Muscle layer of duodenum (tissue), 2 donors: Measurements from ENCODE around the gene RMP24.
"Not testable (repeated sequence)": the region's sequence is repeated elsewhere in the genome, so short reads cannot be mapped to it uniquely, and the experiment has no call there.

Experiments
- H3K27ac ChIP-seq: one replicate; pipeline ENCODE4 v1.7.0; 2013; ENCODE audit warnings: mild to moderate bottlenecking, low read length
- H3K27me3 ChIP-seq: one replicate; pipeline ENCODE4 v1.7.0; 2013; ENCODE audit warnings: low read depth, mild to moderate bottlenecking, control low read depth, low read length
- H3K36me3 ChIP-seq, 2 donors: one replicate each; pipeline ENCODE4 v1.7.0; 2013; ENCODE audit warnings: low read length in 2 of 2, control low read depth in 1 of 2, mild to moderate bottlenecking in 1 of 2; ENCODE audit not compliant: insufficient read depth in 2 of 2, control insufficient read depth in 1 of 2
- H3K4me1 ChIP-seq, 2 donors: one replicate each; pipeline ENCODE4 v1.7.0; 2013; ENCODE audit warnings: low read length in 2 of 2, mild to moderate bottlenecking in 2 of 2, control low read depth in 1 of 2, moderate library complexity in 1 of 2; ENCODE audit not compliant: insufficient read depth in 2 of 2, control insufficient read depth in 1 of 2
- H3K4me3 ChIP-seq, 2 donors: one replicate each; pipeline ENCODE4 v1.7.0; 2013; ENCODE audit warnings: low read length in 2 of 2, low read depth in 1 of 2, mild to moderate bottlenecking in 1 of 2
- H3K9me3 ChIP-seq, 2 donors: one replicate each; pipeline ENCODE4 v1.7.0; 2013; ENCODE audit warnings: low read length in 2 of 2, control low read depth in 1 of 2, mild to moderate bottlenecking in 1 of 2; ENCODE audit not compliant: control insufficient read depth in 1 of 2
- donor health status: healthy.

Gene RMP24

DNA sequence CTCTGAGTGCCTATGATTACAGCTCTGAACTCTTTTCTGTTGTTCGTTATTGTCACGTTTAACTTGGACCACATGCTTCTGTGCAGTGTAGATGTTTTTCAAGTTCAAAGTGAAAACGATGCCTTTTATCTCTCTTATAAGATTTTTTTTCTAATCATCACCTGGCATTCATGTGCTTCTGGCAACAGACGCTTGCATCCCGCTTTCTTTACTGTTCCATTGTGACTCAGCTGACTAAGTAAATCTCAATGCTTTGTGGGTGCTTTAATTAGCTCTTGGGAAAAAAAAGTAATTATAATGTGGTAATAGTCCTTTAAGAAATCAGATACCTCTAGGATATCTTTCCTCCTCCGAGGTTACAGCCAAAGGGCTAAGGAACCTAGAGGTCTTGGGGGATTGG, 31.2 kb upstream of the RMP24 start:
- Histone ChIP-seq H3K4me1 (peaks cover 0 to 11% of the 10 kb centered on the region in 2 donors), H3K27me3 (no peaks in the 10 kb centered on the region), H3K4me3 (no peak overlapping the region), H3K36me3 (no peaks in the 10 kb centered on the region), H3K27ac (no peak overlapping the region), H3K9me3 (no peaks in the 10 kb centered on the region)

DNA sequence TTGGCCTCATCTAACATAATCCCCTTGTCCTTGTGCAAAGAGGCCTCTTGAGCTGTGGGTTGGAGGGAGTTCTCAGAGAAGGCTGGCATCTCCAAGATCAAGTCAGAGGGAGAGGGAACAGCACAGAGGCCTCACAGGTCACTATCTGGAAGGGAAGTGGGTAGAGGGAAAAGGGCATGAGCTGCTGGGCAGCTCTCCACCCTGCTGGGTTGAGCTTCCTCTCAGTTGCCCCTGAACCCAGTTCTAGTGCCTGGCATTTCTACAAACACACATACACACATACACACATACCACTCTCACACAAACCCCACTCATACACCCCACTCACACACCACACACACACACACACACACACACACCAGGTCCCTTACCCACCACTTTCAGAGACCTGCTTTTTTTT, 30.3 kb upstream of the RMP24 start:
- no peaks in the 10 kb centered on the region for H3K36me3 ChIP-seq
- peaks cover 0 to 11% of the 10 kb centered on the region in 2 donors for H3K4me1 ChIP-seq
- no peak overlapping the region for H3K27ac ChIP-seq
- H3K4me3 ChIP-seq: no peak overlapping the region
- no peaks in the 10 kb centered on the region for H3K27me3 ChIP-seq
- H3K9me3 ChIP-seq: no peaks in the 10 kb centered on the region

DNA sequence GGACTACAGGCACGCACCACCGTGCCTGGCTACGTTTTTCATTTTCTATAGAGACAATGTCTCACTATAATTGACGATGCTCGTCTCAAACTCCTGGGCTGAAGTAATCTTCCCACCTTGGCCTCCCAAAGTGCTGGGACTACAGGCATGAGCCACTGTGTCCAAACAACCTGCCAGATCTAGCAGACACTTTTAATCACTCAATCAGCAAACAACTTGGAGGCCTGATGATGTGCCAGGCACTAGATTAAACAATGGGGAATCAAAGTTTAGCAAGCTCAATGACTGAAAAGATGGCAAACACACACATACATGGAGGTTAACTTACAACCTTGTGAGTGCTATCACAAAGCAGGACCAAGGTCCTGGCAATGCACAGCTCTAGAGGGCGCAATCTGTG, 29.8 kb upstream of the RMP24 start:
- Histone ChIP-seq H3K4me3 (no peak overlapping the region), H3K9me3 (no peaks in the 10 kb centered on the region), H3K27ac (no peak overlapping the region), H3K4me1 (peaks cover 0 to 11% of the 10 kb centered on the region in 2 donors), H3K27me3 (no peaks in the 10 kb centered on the region), H3K36me3 (no peaks in the 10 kb centered on the region)

DNA sequence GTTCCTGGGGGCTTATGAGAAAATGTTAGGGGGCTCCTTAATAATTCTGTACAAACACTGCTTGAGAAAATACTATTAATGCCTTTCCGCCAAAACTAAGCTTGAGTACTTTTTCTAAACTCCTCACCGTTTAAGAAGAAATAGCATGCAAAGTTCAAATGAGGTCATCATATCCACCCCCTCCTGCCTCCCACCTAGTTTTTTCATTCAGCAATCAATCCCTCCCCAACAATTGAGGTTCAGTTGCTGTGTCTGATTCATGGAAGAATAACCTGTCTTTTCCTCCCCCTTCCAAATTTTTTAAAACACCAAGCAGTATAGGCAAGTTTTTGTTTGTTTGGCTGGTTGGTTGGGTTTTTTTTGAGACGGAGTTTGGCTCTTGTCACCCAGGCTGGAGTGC, 24.4 kb upstream of the RMP24 start:
- no peak overlapping the region for H3K27ac ChIP-seq
- H3K4me3 ChIP-seq: no peak overlapping the region
- peaks cover 0 to 4% of the 10 kb centered on the region in 2 donors for H3K9me3 ChIP-seq
- no peaks in the 10 kb centered on the region for H3K27me3 ChIP-seq
- H3K4me1 ChIP-seq: peaks cover 0 to 6% of the 10 kb centered on the region in 2 donors
- no peaks in the 10 kb centered on the region for H3K36me3 ChIP-seq

DNA sequence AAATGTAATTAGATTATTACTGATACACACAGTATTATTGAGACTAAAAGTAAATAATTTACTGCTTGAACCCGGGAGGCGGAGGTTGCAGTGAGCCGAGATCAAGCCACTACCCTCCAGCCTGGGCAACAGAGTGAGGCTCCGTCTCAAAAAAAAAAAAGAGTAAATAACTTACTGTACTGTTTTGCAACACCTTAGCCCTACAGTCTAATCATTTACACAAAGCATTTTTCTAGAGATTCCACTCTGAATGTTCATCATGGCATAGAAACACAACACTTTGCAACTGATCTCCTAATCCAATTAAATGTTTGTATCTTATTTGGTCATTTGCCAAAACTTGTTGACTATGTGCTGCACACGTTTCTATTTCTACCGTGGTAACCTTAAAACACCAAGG, 23.4 kb upstream of the RMP24 start:
- Histone ChIP-seq H3K27me3 (no peaks in the 10 kb centered on the region), H3K9me3 (peaks cover 0 to 4% of the 10 kb centered on the region in 2 donors), H3K4me3 (peak overlapping the region; percentile 66 to 85), H3K36me3 (no peaks in the 10 kb centered on the region), H3K4me1 (peaks cover 0 to 6% of the 10 kb centered on the region in 2 donors), H3K27ac (no peak overlapping the region)

DNA sequence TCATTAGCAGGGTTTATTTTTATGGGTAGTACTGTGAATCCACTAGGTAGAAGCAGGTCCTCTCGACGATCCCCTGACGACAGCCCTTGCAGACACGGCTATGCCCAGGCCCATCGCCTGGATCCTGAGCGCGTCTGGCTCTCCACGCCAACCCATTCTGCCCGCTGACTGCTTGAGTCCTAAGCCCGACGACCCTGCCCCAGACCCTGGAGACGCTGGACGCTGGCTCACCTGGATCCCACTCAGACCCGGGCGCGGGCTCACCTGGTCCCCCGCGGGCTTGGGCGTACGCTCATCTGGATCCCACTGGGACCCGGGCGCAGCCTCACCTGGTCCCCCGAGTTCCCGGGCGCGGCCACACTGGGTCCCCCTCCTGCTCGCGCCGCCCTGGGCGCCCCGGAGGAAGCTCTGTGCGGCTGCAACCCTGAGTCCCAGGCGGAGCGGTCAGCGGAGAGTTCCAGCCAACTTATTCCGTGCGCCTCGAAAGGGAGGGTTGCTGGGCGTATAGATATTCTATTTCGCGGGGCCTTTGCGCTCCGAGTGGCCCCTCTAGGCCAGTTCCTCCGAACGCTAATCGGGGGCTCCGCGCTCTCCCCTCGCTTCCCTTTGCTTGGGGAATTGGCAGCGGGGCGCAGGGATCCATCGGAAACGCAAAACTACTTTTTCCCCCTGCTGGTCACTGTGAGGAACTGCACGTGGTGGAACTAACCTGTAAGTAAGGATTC, 22.4 kb upstream of the RMP24 start:
- H3K4me1 ChIP-seq: peaks cover 0 to 6% of the 10 kb centered on the region in 2 donors
- H3K36me3 ChIP-seq: no peaks in the 10 kb centered on the region
- no peak overlapping the region for H3K27ac ChIP-seq
- H3K27me3 ChIP-seq: no peaks in the 10 kb centered on the region
- peak overlapping the region; percentile 66 to 85 for H3K4me3 ChIP-seq
- peaks cover 0 to 4% of the 10 kb centered on the region in 2 donors for H3K9me3 ChIP-seq

DNA sequence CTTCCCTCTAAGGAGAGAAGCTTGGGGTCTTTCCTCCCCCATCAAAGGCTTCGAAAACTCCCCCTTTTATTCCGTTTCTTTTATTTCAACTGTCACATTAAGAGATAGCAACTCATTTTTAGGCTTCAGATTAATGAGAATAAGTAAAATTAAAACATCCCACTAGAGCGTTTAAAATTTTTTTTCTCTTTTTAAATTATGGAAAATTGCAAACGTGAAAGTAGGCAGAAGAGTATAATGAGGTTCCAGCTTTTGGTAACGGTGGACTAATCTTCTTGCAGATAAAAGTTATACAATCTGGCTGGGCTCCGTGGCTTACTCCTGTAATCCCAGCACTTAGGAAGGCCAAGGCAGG, 21.9 kb upstream of the RMP24 start:
- H3K4me3 ChIP-seq: peak overlapping the region; percentile 66 to 85
- H3K36me3 ChIP-seq: no peaks in the 10 kb centered on the region
- H3K27me3 ChIP-seq: no peaks in the 10 kb centered on the region
- H3K9me3 ChIP-seq: peaks cover 0 to 4% of the 10 kb centered on the region in 2 donors
- H3K27ac ChIP-seq: no peak overlapping the region
- peaks cover 0 to 6% of the 10 kb centered on the region in 2 donors for H3K4me1 ChIP-seq

DNA sequence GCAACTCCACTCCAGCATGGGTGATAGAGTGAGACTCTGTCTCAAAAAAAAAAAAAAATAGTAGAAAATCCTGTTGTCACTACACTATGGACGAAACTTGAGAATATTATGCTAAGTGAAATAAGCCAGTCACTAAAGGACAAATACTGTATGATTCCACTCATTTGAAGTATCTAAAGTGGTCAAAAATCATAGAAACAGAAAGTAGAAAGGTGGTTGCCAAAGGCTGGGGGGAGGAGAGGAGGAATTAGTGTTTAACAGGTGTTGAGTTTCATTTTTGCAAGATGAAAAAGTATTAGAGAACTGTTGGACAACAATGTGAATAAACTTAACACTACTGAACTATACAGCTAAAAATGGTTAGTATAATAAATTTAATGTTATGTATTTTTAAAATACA, 18.8 kb upstream of the RMP24 start:
- Histone ChIP-seq H3K36me3 (no peaks in the 10 kb centered on the region), H3K4me3 (no peak overlapping the region), H3K27me3 (no peaks in the 10 kb centered on the region), H3K4me1 (peaks cover 0 to 6% of the 10 kb centered on the region in 2 donors), H3K27ac (no peak overlapping the region), H3K9me3 (peaks cover 0 to 4% of the 10 kb centered on the region in 2 donors)

- Histone ChIP-seq H3K27me3 (no peaks in the 10 kb centered on the region), H3K36me3 (no peaks in the 10 kb centered on the region), H3K9me3 (peaks cover 0 to 4% of the 10 kb centered on the region in 2 donors), H3K27ac (no peak overlapping the region), H3K4me1 (no peaks in the 10 kb centered on the region), H3K4me3 (no peak overlapping the region)
These were observed 16.3 kb upstream of the RMP24 start for GRCh38 chr18:35956226-35956625.

DNA sequence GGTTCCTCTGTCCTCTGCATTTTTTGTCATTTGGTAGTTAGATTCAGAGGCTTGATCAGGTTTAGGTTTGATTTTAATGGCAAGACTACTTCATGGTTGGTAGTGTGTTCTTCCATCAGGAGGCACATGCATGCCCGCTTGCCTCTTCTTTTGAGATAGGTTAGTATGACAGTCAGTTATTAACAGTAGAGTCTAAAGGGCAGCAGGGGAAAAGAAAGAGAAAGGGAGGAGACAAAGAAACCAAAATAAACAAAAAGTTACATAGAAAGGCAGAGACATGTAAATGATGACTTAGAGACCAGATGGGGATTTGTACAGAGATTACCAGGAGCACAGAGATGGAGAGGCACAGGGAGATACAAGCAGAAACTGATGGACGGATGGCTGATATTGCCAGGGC, 10.2 kb upstream of the RMP24 start:
- no peaks in the 10 kb centered on the region for H3K9me3 ChIP-seq
- no peaks in the 10 kb centered on the region for H3K4me1 ChIP-seq
- no peak overlapping the region for H3K4me3 ChIP-seq
- H3K27me3 ChIP-seq: no peaks in the 10 kb centered on the region
- no peak overlapping the region for H3K27ac ChIP-seq
- no peaks in the 10 kb centered on the region for H3K36me3 ChIP-seq

GRCh38 chr18:35964319-35964718, 8.2 kb upstream of the RMP24 start:
- Histone ChIP-seq H3K4me3 (no peak overlapping the region), H3K4me1 (no peaks in the 10 kb centered on the region), H3K27ac (no peak overlapping the region), H3K9me3 (no peaks in the 10 kb centered on the region), H3K36me3 (no peaks in the 10 kb centered on the region), H3K27me3 (no peaks in the 10 kb centered on the region)

- not testable (repeated sequence) for H3K4me1 ChIP-seq, H3K27me3 ChIP-seq, H3K36me3 ChIP-seq, H3K27ac ChIP-seq, H3K9me3 ChIP-seq, H3K4me3 ChIP-seq
These were observed 4.6 kb upstream of the RMP24 start for GRCh38 chr18:35967866-35968265.
